Panc1 (cell line): ENCODE data around the gene FAM107A. TPM values are rescaled to one million over a fixed set of nuclear protein-coding genes. Genes with fewer than 3 reads are reported as not detected.

Experiments
- ATAC-seq: fragments of 200-7000 bp; cut with Tn5 transposase; 2 replicates; pipeline ENCODE4 v1.9.1; 2020; ENCODE audit warnings: mild to moderate bottlenecking, moderate library complexity
- BruUV-seq: library from RNA; stranded (reverse); fragments of 400-500 nt; replicated peaks from 2 replicates; lab custom pipeline; 2021; lab: Mats Ljungman, UMichigan
- CTCF ChIA-PET: fragments of 300-600 bp; sonication (Branson Sonifier 250); formaldehyde crosslinking; loops from one replicate; lab custom pipeline; 2022; ENCODE audit warnings: antibody characterized with exemption; lab: Charles Lee
- POLR2A ChIA-PET: fragments of 300-600 bp; sonication (Branson Sonifier 250); formaldehyde crosslinking; loops from one replicate; lab custom pipeline; 2022; ENCODE audit warnings: antibody characterized with exemption; lab: Charles Lee
- DNase-seq: peaks from one replicate; pipeline ENCODE4 v3.0.0-alpha.2; 2010; ENCODE audit warnings: low read depth, low spot score
- H3K27ac ChIP-seq: 2 replicates; pipeline ENCODE4 v1.5.1; 2011; ENCODE audit warnings: mild to moderate bottlenecking, low read length, inconsistent platforms
- H3K27me3 ChIP-seq: fragments of 200-500 bp; sonication (Bioruptor generic); 2 replicates; pipeline ENCODE4 v1.6.0; 2014; ENCODE audit warnings: low read length, inconsistent platforms; ENCODE audit not compliant: control insufficient read depth, insufficient read depth
- H3K36me3 ChIP-seq: fragments of 200-500 bp; sonication (Bioruptor generic); 2 replicates; pipeline ENCODE4 v1.5.1; 2014; ENCODE audit warnings: inconsistent platforms, mild to moderate bottlenecking, low read length, moderate library complexity; ENCODE audit not compliant: control insufficient read depth, insufficient read depth
- H3K4me1 ChIP-seq: 2 replicates; pipeline ENCODE4 v1.5.1; 2011; ENCODE audit warnings: inconsistent platforms, mild to moderate bottlenecking, low read length, moderate library complexity; ENCODE audit not compliant: control insufficient read depth, insufficient read depth
- H3K4me3 ChIP-seq, 2 experiments: 2 replicates each; pipeline ENCODE4 v1.5.1; 2011 to 2012; ENCODE audit warnings: low read depth in 2 of 2, low read length in 2 of 2, mild to moderate bottlenecking in 2 of 2, inconsistent platforms in 1 of 2, moderate library complexity in 1 of 2
- H3K9me3 ChIP-seq: fragments of 200-500 bp; sonication (Bioruptor generic); 2 replicates; pipeline ENCODE4 v1.5.1; 2014; ENCODE audit warnings: low read depth, mild to moderate bottlenecking, inconsistent platforms, low read length, moderate library complexity; ENCODE audit not compliant: control insufficient read depth, insufficient read depth
- CTCF ChIP-seq: fragments of 450-650 bp; IDR thresholded peaks from 2 replicates; pipeline ENCODE4 v1.5.1; 2017; ENCODE audit warnings: mild to moderate bottlenecking
- POLR2AphosphoS5 ChIP-seq: IDR thresholded peaks from 2 replicates; pipeline ENCODE4 v1.6.1; 2012; ENCODE audit warnings: mild to moderate bottlenecking, low read depth, low read length, moderate library complexity
- REST ChIP-seq, 2 experiments: IDR thresholded peaks; 2 replicates each; pipeline ENCODE4 v1.6.1; 2011 to 2012; ENCODE audit warnings: low read depth in 2 of 2, control low read depth in 1 of 2, low read length in 1 of 2, mild to moderate bottlenecking in 1 of 2, moderate library complexity in 1 of 2; ENCODE audit not compliant: insufficient read depth in 1 of 2
- SIN3A ChIP-seq: IDR thresholded peaks from 2 replicates; pipeline ENCODE4 v1.6.1; 2012; ENCODE audit warnings: low read depth, mild to moderate bottlenecking, low read length, moderate library complexity, borderline replicate concordance; ENCODE audit not compliant: insufficient read depth
- TCF7L2 ChIP-seq: IDR thresholded peaks from 2 replicates; pipeline ENCODE4 v1.6.1; 2011; ENCODE audit warnings: mild to moderate bottlenecking, low read depth, low read length, inconsistent platforms
- in situ Hi-C: cut with HindIII; loops from 2 replicates; pipeline ENCODE4 v1.10.0; 2016; ENCODE audit warnings: low sequenced_read_pairs, low pct_unique_long_range_greater_than_20kb
- intact Hi-C: fragments of 100-400 bp; cut with micrococcal nuclease; formaldehyde crosslinking; loops from one replicate; pipeline ENCODE4 v1.10.0; 2022; ENCODE audit not compliant: unreplicated experiment
- total RNA-seq: library from RNA; stranded (reverse); gene quantifications from one replicate; pipeline ENCODE4 v1.2.1, GENCODE V29; 2021; ENCODE audit not compliant: unreplicated experiment

FAM107A gene
- total RNA-seq, 1 experiment from 2014 or later, result 0.08 TPM

- ATAC-seq (no peak), DNase-seq (no peak)
- no peak for TF ChIP-seq CTCF
- no peak for TF ChIP-seq REST (IDR thresholded peaks at IDR 0.05; ENCODE audit: insufficient read depth in 1 of 2, low read depth in 2 of 2, low read length in 1 of 2)
- Histone ChIP-seq H3K27me3 (no peaks in the 10 kb centered on the region), H3K9me3 (no peaks in the 10 kb centered on the region), H3K36me3 (no peaks in the 10 kb centered on the region), H3K4me3 (no peak overlapping the region), H3K4me1 (peaks cover 7% of the 10 kb centered on the region), H3K27ac (no peak overlapping the region)
- in situ Hi-C loops (no loop called here), intact Hi-C loops (no loop called here)
- BruUV-seq, result no TSS peak
- ChIA-PET CTCF (no interaction called here), POLR2A (no interaction called here)
Observed at GRCh38 chr3:58622436-58622835, 45.2 kb upstream of the FAM107A start.

- CTCF ChIA-PET, result no interaction called here
- no TSS peak for BruUV-seq
- intact Hi-C loops, result no loop called here
Observed at GRCh38 chr3:58621086-58621830, 44.1 kb upstream of the FAM107A start.

GRCh38 chr3:58620421-58620820 lies 43.2 kb upstream of the FAM107A start:
- Histone ChIP-seq H3K36me3 (no peaks in the 10 kb centered on the region), H3K9me3 (no peaks in the 10 kb centered on the region), H3K4me1 (no peaks in the 10 kb centered on the region), H3K27me3 (no peaks in the 10 kb centered on the region), H3K27ac (no peak overlapping the region), H3K4me3 (no peak overlapping the region)
- CTCF ChIA-PET, result no interaction called here
- no peak for ATAC-seq
- intact Hi-C loops, result no loop called here
- in situ Hi-C loops, result no loop called here
- BruUV-seq, result no TSS peak
- TF ChIP-seq POLR2AphosphoS5, result no peak
- TF ChIP-seq TCF7L2, result no peak
- no peak for TF ChIP-seq CTCF
- TF ChIP-seq SIN3A, result no peak
- TF ChIP-seq REST (IDR thresholded peaks at IDR 0.05; ENCODE audit: insufficient read depth in 1 of 2, low read depth in 2 of 2, low read length in 1 of 2), result no peak
- POLR2A ChIA-PET, result no interaction called here
- no peak for DNase-seq

More at GRCh38 chr3:58621086-58621830, 44.1 kb upstream of the FAM107A start:
- H3K9me3 ChIP-seq, result no peaks in the 10 kb centered on the region
- no peaks in the 10 kb centered on the region for H3K4me1 ChIP-seq
- no peak for DNase-seq
- ATAC-seq, result no peak
- H3K4me3 ChIP-seq, result no peak overlapping the region
- in situ Hi-C loops, result no loop called here
- H3K36me3 ChIP-seq, result no peaks in the 10 kb centered on the region
- no peaks in the 10 kb centered on the region for H3K27me3 ChIP-seq
- no peak overlapping the region for H3K27ac ChIP-seq
- POLR2A ChIA-PET, result no interaction called here
- no peak for TF ChIP-seq TCF7L2
